HepG2 (cell line): ENCODE data around the gene RNF149. TPM values are rescaled to one million over a fixed set of nuclear protein-coding genes. Genes with fewer than 3 reads are reported as not detected.
A peak's percentile ranks its signal among the peaks of the same experiment; 100 is the strongest.

Source experiments
- BCLAF1 ChIP-seq: fragments of 450-650 bp; IDR thresholded peaks from 2 replicates; pipeline ENCODE4 v1.6.1; 2017; ENCODE audit warnings: mild to moderate bottlenecking
- CBFB ChIP-seq: sonication (generic); formaldehyde crosslinking; IDR thresholded peaks from 2 replicates; pipeline ENCODE4 v1.4.0; 2020; ENCODE audit warnings: missing genetic modification reagents
- DZIP1 ChIP-seq: sonication (generic); formaldehyde crosslinking; IDR thresholded peaks from 2 replicates; pipeline ENCODE4 v1.5.0; 2020; ENCODE audit warnings: mild to moderate bottlenecking, missing genetic modification reagents
- ELF1 ChIP-seq: sonication (generic); formaldehyde crosslinking; IDR thresholded peaks from 2 replicates; pipeline ENCODE4 v1.4.0; 2020; ENCODE audit warnings: missing genetic modification reagents
- HNF4A ChIP-seq: sonication (generic); formaldehyde crosslinking; IDR thresholded peaks from 2 replicates; pipeline ENCODE4 v1.4.0; 2020; ENCODE audit warnings: missing genetic modification reagents
- HOXA5 ChIP-seq: sonication (generic); formaldehyde crosslinking; IDR thresholded peaks from 2 replicates; pipeline ENCODE4 v1.4.0; 2020; ENCODE audit warnings: missing genetic modification reagents
- MNT ChIP-seq: fragments of 450-650 bp; IDR thresholded peaks from 2 replicates; pipeline ENCODE4 v1.6.1; 2016
- MTF1 ChIP-seq: sonication (generic); formaldehyde crosslinking; IDR thresholded peaks from 2 replicates; pipeline ENCODE4 v1.5.0; 2020; ENCODE audit warnings: missing genetic modification reagents
- NBN ChIP-seq: fragments of 450-650 bp; conservative IDR thresholded peaks from 2 replicates; pipeline ENCODE4 v1.6.1; 2017
- POLR2AphosphoS5 ChIP-seq: IDR thresholded peaks from 2 replicates; pipeline ENCODE4 v1.6.1; 2012; ENCODE audit warnings: low read depth, low read length
- RBAK ChIP-seq: sonication (generic); formaldehyde crosslinking; IDR thresholded peaks from 2 replicates; pipeline ENCODE4 v1.5.1; 2020; ENCODE audit warnings: mild to moderate bottlenecking, missing genetic modification reagents
- SRSF1 ChIP-seq: fragments of 200-400 bp; formaldehyde crosslinking; optimal IDR thresholded peaks from 2 replicates; pipeline ENCODE3; 2017; ENCODE audit warnings: mild to moderate bottlenecking, low read depth, low read length, moderate library complexity
- STAG1 ChIP-seq: sonication (generic); formaldehyde crosslinking; IDR thresholded peaks from 2 replicates; pipeline ENCODE4 v1.4.0; 2020; ENCODE audit warnings: missing genetic modification reagents
- ZIK1 ChIP-seq: sonication (generic); formaldehyde crosslinking; IDR thresholded peaks from 2 replicates; pipeline ENCODE4 v1.5.0; 2020; ENCODE audit warnings: mild to moderate bottlenecking, low read depth, missing genetic modification reagents, borderline replicate concordance
- ZNF432 ChIP-seq: sonication (generic); formaldehyde crosslinking; IDR thresholded peaks from 2 replicates; pipeline ENCODE4 v1.5.0; 2020; ENCODE audit warnings: missing genetic modification reagents, mild to moderate bottlenecking, borderline replicate concordance
- ZNF577 ChIP-seq: sonication (generic); formaldehyde crosslinking; IDR thresholded peaks from 2 replicates; pipeline ENCODE4 v1.4.0; 2020; ENCODE audit warnings: mild to moderate bottlenecking, low read depth, missing genetic modification reagents, borderline replicate concordance
- ZNF720 ChIP-seq: sonication (generic); formaldehyde crosslinking; IDR thresholded peaks from 2 replicates; pipeline ENCODE4 v1.4.0; 2020; ENCODE audit warnings: missing genetic modification reagents
- ZSCAN9 ChIP-seq: IDR thresholded peaks from 2 replicates; pipeline ENCODE4 v1.6.1; 2016; ENCODE audit warnings: borderline replicate concordance
- polyA plus RNA-seq, 8 experiments: library from polyadenylated mRNA; depleted of rRNA in 3 of 8; stranded (reverse) in 7 of 8; unstranded in 1 of 8; fragments of >200 nt; fragmentation: Illumina TruSeq in 4 of 8; extraction: Trizol in 4 of 8; gene quantifications; 2 replicates each; pipeline versions ENCODE4 v1.2.1 to v1.2.3, GENCODE V29; 2011 to 2016; ENCODE audit warnings: low read depth in 4 of 8, missing spikeins in 1 of 8, mixed read lengths in 1 of 8; ENCODE audit not compliant: insufficient read depth in 1 of 8
- total RNA-seq, 5 experiments: library from RNA; depleted of rRNA; stranded (reverse); fragments of >200 nt; fragmentation: Illumina TruSeq; extraction: Trizol; gene quantifications; 2 replicates each; pipeline ENCODE4 v1.2.3, GENCODE V29; 2016; ENCODE audit warnings: low read depth in 1 of 5
- TF ChIP-seq, protein P1 (sequence below): sonication (generic); formaldehyde crosslinking; IDR thresholded peaks from 2 replicates; pipeline ENCODE4 v1.4.0; 2020; ENCODE audit warnings: missing genetic modification reagents

RNF149 gene
- total and polyA plus RNA-seq, 2 of the 13 experiments (the other 11 are each of a cell fraction or from before 2014, with no cell fraction given): 87.6 to 109 TPM

DNA sequence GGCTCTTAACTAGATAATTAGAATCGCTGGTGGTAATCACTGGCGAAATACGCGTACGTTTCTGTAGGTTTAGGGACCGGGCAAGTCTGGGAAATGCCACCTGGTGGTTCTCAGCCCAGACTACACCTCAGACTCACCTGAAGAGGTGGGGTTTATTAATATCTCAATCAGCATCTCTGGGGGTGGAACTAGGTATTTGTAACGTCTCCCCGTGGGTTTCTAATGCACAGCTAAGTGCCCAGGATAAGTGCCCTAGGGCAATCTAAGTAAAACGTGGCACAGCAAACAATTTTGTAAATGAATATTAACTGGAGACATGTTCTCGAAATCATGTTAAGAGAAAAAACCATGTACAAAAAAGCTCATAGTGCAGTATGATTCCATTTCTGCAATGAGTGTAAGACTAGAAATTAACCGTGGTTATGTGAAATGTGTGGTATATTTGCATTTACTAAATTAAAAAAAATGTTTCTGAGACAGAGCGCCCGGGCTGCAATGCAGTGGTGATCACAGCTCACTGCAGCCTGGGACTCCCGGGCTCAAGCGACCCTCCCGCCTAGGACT, 56.6 kb downstream of the RNF149 start (continued):
- TF ChIP-seq STAG1 (peak; percentile 53), CBFB (CRISPR knock-in tag) (peak; percentile 4; the same call in 1 of the 2 replicates), ZNF577 (no peak), RBAK (CRISPR knock-in tag) (no peak), SRSF1 (no peak), ZSCAN9 (CRISPR knock-in tag) (peak; percentile 48; the same call in 1 of the 2 replicates), MNT (no peak), POLR2AphosphoS5 (peak; percentile 53; the same call in 1 of the 2 replicates), ZNF432 (no peak), NBN (no peak), MTF1 (peak; percentile 29; the same call in 1 of the 2 replicates), ELF1 (CRISPR knock-in tag) (no peak), HOXA5 (CRISPR knock-in tag) (peak; percentile 38), BCLAF1 (no peak), HNF4A (CRISPR knock-in tag) (0 out of 2 replicates have a peak, but pooled peaks have one; percentile 4), DZIP1 (CRISPR knock-in tag) (no peak), ZNF720 (CRISPR knock-in tag) (no peak), ZIK1 (CRISPR knock-in tag) (no peak)
- TF ChIP-seq, protein P1, sequence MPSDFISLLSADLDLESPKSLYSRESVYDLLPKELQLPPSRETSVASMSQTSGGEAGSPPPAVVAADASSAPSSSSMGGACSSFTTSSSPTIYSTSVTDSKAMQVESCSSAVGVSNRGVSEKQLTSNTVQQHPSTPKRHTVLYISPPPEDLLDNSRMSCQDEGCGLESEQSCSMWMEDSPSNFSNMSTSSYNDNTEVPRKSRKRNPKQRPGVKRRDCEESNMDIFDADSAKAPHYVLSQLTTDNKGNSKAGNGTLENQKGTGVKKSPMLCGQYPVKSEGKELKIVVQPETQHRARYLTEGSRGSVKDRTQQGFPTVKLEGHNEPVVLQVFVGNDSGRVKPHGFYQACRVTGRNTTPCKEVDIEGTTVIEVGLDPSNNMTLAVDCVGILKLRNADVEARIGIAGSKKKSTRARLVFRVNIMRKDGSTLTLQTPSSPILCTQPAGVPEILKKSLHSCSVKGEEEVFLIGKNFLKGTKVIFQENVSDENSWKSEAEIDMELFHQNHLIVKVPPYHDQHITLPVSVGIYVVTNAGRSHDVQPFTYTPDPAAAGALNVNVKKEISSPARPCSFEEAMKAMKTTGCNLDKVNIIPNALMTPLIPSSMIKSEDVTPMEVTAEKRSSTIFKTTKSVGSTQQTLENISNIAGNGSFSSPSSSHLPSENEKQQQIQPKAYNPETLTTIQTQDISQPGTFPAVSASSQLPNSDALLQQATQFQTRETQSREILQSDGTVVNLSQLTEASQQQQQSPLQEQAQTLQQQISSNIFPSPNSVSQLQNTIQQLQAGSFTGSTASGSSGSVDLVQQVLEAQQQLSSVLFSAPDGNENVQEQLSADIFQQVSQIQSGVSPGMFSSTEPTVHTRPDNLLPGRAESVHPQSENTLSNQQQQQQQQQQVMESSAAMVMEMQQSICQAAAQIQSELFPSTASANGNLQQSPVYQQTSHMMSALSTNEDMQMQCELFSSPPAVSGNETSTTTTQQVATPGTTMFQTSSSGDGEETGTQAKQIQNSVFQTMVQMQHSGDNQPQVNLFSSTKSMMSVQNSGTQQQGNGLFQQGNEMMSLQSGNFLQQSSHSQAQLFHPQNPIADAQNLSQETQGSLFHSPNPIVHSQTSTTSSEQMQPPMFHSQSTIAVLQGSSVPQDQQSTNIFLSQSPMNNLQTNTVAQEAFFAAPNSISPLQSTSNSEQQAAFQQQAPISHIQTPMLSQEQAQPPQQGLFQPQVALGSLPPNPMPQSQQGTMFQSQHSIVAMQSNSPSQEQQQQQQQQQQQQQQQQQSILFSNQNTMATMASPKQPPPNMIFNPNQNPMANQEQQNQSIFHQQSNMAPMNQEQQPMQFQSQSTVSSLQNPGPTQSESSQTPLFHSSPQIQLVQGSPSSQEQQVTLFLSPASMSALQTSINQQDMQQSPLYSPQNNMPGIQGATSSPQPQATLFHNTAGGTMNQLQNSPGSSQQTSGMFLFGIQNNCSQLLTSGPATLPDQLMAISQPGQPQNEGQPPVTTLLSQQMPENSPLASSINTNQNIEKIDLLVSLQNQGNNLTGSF (CRISPR knock-in tag): no peak
